H4 (cell line): ENCODE data around the gene PCYOX1L. TPM values are rescaled to one million over a fixed set of nuclear protein-coding genes. Genes with fewer than 3 reads are reported as not detected.

Experiments
- DNase-seq: peaks from one replicate; pipeline ENCODE4 v3.0.0-alpha.2; 2015; ENCODE audit warnings: low spot score
- total RNA-seq: library from RNA; depleted of rRNA; stranded (reverse); fragments of >200 nt; shearing (Covaris generic); gene quantifications from 2 replicates; pipeline ENCODE4 v1.2.3, GENCODE V29; 2014

PCYOX1L gene
- total RNA-seq, 1 experiment from 2014 or later: 19.5 TPM

GRCh38 chr5:149406203-149406978, 48.5 kb downstream of the PCYOX1L start:
- DNase-seq: peak; percentile 51

- DNase-seq: no peak
Measured at GRCh38 chr5:149406979-149407306, 49.1 kb downstream of the PCYOX1L start.

GRCh38 chr5:149407323-149408251, 49.7 kb downstream of the PCYOX1L start:
- no peak for DNase-seq

GRCh38 chr5:149408252-149409099, 50.6 kb downstream of the PCYOX1L start:
- DNase-seq: no peak

GRCh38 chr5:149409268-149409948, 51.6 kb downstream of the PCYOX1L start:
- no peak for DNase-seq

GRCh38 chr5:149410071-149410470, 52.2 kb downstream of the PCYOX1L start:
- no peak for DNase-seq

GRCh38 chr5:149410721-149411432, 53.0 kb downstream of the PCYOX1L start:
- DNase-seq: no peak

- DNase-seq: no peak
Measured at GRCh38 chr5:149411738-149412519, 54.1 kb downstream of the PCYOX1L start.

- DNase-seq: no peak
Measured at GRCh38 chr5:149412783-149413476, 55.1 kb downstream of the PCYOX1L start.

GRCh38 chr5:149413477-149414210, 55.8 kb downstream of the PCYOX1L start:
- no peak for DNase-seq

- peak; percentile 31 for DNase-seq
Measured at GRCh38 chr5:149414405-149415065, 56.7 kb downstream of the PCYOX1L start.

GRCh38 chr5:149415066-149415967, 57.5 kb downstream of the PCYOX1L start:
- DNase-seq: no peak

- DNase-seq: no peak
Measured at GRCh38 chr5:149416987-149417710, 59.3 kb downstream of the PCYOX1L start.

GRCh38 chr5:149417711-149418368, 60.0 kb downstream of the PCYOX1L start:
- no peak for DNase-seq

- DNase-seq: no peak
Measured at GRCh38 chr5:149418910-149419531, 61.2 kb downstream of the PCYOX1L start.
